HL-60 (cell line): Measurements from ENCODE around the gene EPS8L3.

Experiments used
- CTCF ChIP-seq: IDR thresholded peaks from one replicate; pipeline ENCODE4 v1.5.1; 2011; ENCODE audit warnings: low read length, control low read depth, inconsistent platforms; ENCODE audit not compliant: insufficient read depth
- GABPA ChIP-seq: IDR thresholded peaks from 2 replicates; pipeline ENCODE4 v1.6.1; 2012; ENCODE audit warnings: low read depth
- POLR2AphosphoS5 ChIP-seq: IDR thresholded peaks from 2 replicates; pipeline ENCODE4 v1.6.1; 2012; ENCODE audit warnings: low read depth
- SPI1 ChIP-seq: IDR thresholded peaks from 2 replicates; pipeline ENCODE4 v1.6.1; 2012; ENCODE audit warnings: low read depth, mild to moderate bottlenecking, borderline replicate concordance

- no peak for TF ChIP-seq CTCF
- no peak for TF ChIP-seq POLR2AphosphoS5
- TF ChIP-seq SPI1: no peak
- TF ChIP-seq GABPA: no peak
Observed at GRCh38 chr1:109805486-109806165, 41.9 kb upstream of the EPS8L3 start.
